Epithelial cell of proximal tubule (primary cell): ENCODE results near the gene TARBP1. TPM values are rescaled to one million over a fixed set of nuclear protein-coding genes. Genes with fewer than 3 reads are reported as not detected.

Source experiments
- DNase-seq: peaks from one replicate; pipeline ENCODE4 v3.0.0-alpha.2; 2011; ENCODE audit warnings: low read depth
- H3K4me3 ChIP-seq: 2 replicates; pipeline ENCODE4 v1.5.1; 2011; ENCODE audit warnings: low read depth, mild to moderate bottlenecking, low read length
- CTCF ChIP-seq: conservative IDR thresholded peaks from 2 replicates; pipeline ENCODE4 v1.5.1; 2012; ENCODE audit warnings: low read depth, mild to moderate bottlenecking, low read length
- total RNA-seq: library from RNA; depleted of rRNA; stranded (reverse); fragments of >200 nt; gene quantifications from 2 replicates; pipeline ENCODE4 v1.2.3, GENCODE V29; 2015

The TARBP1 gene
- total RNA-seq, 1 donor from 2014 or later, result 31.2 TPM

- no peak overlapping the region for H3K4me3 ChIP-seq
- DNase-seq, result peak; percentile 55
- TF ChIP-seq CTCF, result no peak
Measured at GRCh38 chr1:234433563-234434285, 45.3 kb downstream of the TARBP1 start.

- no peak for TF ChIP-seq CTCF
- H3K4me3 ChIP-seq, result no peak overlapping the region
- DNase-seq, result no peak
Measured at GRCh38 chr1:234431255-234431654, 47.7 kb downstream of the TARBP1 start.

GRCh38 chr1:234430691-234431090 is 48.3 kb downstream of the TARBP1 start:
- no peak overlapping the region for H3K4me3 ChIP-seq
- TF ChIP-seq CTCF, result no peak
- DNase-seq, result no peak

- H3K4me3 ChIP-seq, result no peak overlapping the region
- no peak for TF ChIP-seq CTCF
- DNase-seq, result no peak
Measured at GRCh38 chr1:234429434-234429806, 49.6 kb downstream of the TARBP1 start.

GRCh38 chr1:234427950-234428646 is 50.9 kb downstream of the TARBP1 start:
- TF ChIP-seq CTCF, result no peak

GRCh38 chr1:234413990-234414389 is 65.0 kb downstream of the TARBP1 start:
- no peak for TF ChIP-seq CTCF
- no peak overlapping the region for H3K4me3 ChIP-seq
- DNase-seq, result no peak

More at GRCh38 chr1:234427950-234428646, 50.9 kb downstream of the TARBP1 start:
- no peak for DNase-seq
- no peak overlapping the region for H3K4me3 ChIP-seq
